Activated effector memory CD4-positive, alpha-beta T cell treated with anti-CD3 and anti-CD28 coated beads, Interleukin-2, amount 50 U/mL, for 16 hours (primary cell): ENCODE results near the gene SUV39H2.
"Not testable (repeated sequence)": the region's sequence is repeated elsewhere in the genome, so short reads cannot be mapped to it uniquely, and the experiment has no call there.

Experiments
- DNase-seq: peaks from one replicate; pipeline ENCODE4 v3.0.0-alpha.2; 2020

Gene SUV39H2

DNA sequence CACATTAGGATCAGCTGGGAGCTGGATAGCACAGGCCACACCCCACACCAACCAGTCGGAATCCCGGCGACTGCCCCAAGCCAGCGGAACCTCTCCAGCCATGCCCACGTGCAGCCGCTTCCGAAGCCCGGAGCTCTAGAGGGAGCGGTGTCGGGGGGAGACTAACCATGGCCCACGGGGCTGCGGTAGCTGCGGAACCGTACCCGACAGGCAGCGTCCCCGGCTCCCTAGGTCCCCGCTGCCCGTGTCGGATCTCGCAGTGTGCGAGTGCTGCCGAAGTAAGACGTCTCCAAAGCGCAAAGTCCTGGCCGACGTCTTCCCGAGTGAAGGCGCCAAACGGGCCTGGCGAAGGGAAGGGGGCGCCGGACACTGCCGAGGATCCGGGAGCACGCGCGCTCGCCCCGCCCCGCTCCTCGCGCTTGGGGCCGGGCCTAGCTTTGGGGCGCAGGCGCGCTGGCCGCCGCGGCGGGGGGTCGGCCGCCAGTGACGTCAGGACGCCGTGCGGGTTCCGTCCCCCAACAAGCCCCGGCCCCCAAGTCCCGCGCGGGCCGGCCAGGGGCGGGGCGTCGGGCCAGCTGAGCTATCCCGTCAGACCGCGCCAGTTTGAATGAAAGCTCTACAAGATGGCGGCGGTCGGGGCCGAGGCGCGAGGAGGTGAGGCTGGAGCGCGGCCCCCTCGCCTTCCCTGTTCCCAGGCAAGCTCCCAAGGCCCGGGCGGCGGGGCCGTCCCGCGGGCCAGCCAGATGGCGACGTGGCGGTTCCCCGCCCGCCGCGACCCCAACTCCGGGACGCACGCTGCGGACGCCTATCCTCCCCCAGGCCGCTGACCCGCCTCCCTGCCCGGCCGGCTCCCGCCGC, at the start of gene SUV39H2:
SUV39H2 (plus strand) TSS at position 601 of the 858 bp plus-strand sequence; CDS start at position 624, 23 bp downstream.
- DNase-seq = peak; percentile 97

GRCh38 chr10:14833106-14833505, 45.6 kb upstream of the SUV39H2 start:
- DNase-seq = no peak

DNA sequence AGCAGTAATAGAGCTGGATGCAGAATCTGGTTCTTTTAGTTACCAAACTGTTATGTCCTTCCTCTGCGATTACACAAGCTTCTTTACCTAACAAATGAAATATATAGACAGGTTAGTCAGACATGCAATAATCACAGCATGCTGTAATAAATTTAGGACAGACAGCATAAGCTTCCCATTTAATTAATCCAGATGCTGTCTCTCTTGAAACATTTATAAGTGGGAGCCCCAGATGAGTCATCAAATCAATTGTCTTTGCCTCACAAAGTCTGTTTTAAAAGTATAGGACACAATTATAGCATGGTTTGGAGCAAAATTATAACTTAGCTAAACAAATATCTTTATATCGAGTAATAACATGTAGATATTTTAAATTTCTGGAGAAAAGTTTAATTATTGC, 42.5 kb upstream of the SUV39H2 start:
- DNase-seq = no peak

DNA sequence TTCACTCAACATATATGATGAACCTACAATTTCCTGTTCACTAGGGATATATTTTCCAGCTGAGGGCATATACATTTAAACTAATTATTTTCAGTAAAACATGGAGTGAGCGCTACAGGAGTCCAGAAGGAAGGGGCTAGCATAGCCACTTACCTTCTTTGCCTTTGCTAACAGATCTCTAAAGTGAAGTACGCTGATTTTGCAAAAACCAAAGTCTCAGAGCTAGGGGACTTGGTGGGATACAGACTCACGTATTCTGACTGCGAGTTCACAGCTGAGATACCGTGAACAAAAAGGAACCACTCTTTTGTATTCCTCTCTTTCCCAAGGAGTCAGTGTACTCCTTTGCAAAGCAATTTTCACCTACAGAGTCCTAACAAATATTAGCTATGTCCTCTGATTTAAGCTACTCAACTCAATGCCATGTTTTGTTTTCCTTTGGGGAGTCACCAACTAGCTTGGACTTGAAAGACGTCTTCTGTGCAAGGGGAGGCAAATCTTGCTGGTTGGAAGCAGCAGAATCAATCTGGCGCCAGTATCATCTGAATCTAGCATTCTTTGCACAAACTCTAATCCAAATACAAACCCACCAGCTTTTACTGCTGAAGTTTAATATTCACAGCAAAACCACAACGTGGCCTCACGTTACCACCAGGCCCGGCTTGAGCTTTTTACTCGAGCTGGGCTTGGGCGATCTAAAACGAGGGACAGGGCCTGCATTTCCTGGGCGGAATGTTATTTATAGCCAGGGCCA, 41.5 kb upstream of the SUV39H2 start:
- DNase-seq = no peak

GRCh38 chr10:14837757-14838581, 40.7 kb upstream of the SUV39H2 start, which contains the start of the genes CDNF, HSPA14 and MSANTD7:
Gene CDNF, minus strand, starts transcription at chr10:14838037. Its CDS starts 91 bp downstream, at chr10:14837946.
Gene HSPA14, plus strand, starts transcription at chr10:14838306. Its CDS starts 97 bp downstream, at chr10:14838403.
Gene MSANTD7, plus strand, starts transcription at chr10:14838306. Its CDS starts 3,979 bp downstream, at chr10:14842285.
- DNase-seq = peak; percentile 100

DNA sequence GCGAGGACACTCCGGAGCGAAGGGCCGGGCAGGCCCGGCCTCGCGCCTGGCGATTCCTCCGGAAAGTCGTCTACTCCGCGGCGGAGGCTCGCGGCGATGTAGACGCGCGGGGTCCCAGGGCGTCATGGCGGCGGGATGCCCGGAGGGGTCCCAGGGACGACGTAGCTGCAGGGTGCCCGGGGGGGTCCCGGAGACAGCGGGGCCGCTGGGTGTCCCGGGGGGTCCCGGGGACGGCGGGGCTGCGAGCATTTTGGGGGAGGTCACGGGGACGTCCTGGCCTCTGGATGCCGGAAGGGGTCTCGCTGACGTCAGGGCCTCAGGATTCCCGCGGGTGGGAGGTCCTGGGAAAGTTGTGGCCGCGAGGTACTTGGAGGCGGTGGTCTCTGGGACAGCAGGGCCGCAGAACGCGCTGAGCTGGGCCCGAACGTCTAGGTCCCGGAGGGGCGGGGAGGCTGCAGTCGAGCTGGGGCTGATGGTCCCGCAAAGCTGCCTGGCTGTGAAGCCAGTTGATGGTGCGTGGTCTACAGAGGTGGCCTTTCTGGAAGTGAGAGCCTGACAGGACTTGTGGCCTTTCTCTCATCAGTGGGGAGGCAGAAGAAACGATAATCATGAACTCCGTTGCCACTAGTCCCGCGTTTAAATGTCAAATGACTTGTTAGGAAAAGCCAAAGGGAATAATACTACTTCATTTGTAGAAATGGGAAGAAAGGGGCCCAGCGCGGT, 39.9 kb upstream of the SUV39H2 start:
- peak; percentile 75 for DNase-seq

DNA sequence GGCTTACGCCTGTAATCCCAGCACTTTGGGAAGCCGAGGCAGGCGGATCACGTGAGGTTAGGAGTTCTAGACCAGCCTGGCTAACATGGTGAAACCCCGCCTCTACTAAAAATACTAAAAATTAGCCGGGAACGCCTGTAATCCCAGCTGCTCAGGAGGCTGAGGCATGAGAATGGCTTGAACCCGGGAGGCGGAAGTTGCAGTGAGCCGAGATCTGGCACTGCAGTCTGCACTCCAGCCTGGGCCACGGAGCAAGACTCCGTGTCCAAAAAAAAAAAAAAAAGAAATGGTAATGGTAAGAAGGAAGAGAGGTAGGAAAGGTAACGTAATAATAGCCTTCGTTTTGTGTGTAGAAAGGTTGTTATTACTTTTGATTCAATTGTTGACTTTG, 39.4 kb upstream of the SUV39H2 start:
- no peak for DNase-seq

DNA sequence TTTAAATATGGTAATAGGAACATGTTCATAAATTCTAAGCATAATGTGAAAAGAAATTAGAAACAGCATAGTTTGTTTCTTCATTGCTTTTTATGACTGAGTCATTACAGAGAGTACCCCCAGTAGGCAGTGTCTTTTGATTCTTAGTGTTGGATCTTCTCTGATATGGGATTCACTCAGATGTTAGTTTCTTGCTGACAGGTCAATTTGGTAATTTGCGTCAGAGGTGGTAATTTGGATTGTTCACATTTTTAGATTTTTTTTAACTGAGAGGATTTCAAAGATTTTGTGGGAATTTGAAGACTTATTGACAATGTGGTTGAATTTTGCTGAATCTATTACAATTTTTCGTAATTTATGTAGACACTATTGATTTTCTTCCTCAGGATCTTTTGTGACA, 38.5 kb upstream of the SUV39H2 start:
- no peak for DNase-seq

DNA sequence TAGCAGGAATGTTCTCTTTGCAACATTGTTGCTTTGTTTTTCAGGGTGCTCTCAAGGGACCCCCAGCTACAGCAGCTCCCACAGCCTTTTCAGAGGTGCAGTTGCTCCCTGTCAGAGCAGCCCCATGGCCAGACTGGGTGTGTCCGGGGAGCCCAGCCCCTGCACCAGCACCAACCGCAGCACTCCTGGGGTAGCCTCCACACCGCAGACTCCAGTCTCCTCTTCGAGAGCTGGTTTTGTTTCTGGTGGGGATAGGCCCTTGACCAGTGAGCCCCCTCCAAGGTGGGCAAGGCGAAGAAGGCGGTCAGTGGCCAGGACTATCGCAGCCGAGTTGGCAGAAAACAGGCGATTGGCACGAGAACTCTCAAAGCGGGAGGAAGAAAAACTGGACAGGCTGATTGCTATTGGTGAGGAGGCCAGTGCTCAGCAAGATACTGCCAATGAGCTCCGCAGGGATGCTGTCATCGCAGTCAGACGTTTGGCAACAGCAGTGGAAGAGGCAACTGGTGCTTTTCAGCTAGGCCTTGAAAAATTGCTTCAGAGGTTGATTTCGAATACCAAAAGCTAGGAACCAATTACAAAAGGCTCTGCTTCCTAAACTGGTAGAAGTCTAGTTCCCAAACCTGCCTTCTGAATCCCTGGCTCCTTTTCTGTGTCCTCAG, 35.2 kb upstream of the SUV39H2 start:
- no peak for DNase-seq

- DNase-seq = no peak
Measured at GRCh38 chr10:14844948-14845347, 33.7 kb upstream of the SUV39H2 start.

- no peak for DNase-seq
Measured at GRCh38 chr10:14852236-14852635, 26.4 kb upstream of the SUV39H2 start.

- DNase-seq = no peak
Measured at GRCh38 chr10:14855453-14855852, 23.2 kb upstream of the SUV39H2 start.

GRCh38 chr10:14858338-14858960, 20.2 kb upstream of the SUV39H2 start:
- no peak for DNase-seq

DNA sequence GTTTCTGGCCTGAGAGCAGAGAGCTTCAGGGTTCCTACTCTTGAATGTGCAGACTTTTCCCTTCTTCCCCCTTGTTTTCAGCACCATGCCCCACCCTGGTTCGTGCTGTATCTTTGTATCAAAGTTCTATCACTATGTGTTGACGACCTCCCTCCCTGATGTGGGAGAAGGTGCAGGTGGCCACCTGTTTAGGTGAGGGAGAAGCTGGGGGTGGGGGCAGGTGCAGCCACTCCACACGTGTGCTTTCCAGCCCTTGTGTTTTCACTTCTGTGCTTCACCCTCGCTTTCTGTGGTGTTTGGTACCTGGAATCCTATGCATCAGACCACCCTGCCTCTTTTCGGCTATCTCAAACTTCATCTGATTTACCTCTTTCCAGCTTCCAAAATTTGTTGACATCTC, 19.6 kb upstream of the SUV39H2 start:
- no peak for DNase-seq

DNA sequence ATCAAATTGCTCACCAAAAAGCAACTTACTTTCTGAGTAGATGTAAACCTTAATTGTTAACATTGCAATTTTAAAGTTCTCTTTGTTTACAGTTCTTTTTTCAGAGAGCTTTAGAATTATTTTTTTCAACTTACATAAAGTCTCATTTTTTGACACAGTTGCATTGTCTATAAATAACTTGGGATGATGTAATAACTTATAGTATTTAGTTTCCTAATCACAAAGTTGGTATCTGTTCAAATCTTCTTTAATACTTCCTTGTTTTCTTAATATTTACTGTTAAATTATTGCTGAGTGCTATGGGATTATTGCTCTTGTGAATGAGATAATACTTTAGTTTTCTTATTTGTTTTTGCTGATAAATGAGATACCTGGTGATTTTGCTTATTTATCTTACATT, 18.9 kb upstream of the SUV39H2 start:
- DNase-seq = no peak

DNA sequence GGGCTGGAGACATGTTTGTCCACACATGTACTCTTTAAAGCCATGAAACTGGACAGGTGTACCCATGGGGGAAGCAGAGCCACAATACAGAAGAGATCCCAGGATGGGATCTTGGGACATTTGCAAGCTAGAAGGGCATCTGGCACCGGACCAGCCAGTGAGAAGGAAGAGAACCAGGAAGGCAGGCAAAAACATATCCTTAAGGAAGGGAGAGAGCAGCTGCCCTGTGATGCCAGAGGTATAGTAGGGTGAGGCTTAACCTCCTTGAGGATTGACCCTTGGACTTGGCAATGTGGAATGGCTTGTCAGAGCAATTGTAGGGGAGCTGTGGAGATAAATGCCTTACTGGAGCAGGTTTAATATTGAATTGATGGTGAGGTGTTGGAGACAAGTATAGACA, 17.9 kb upstream of the SUV39H2 start:
- DNase-seq = no peak

DNA sequence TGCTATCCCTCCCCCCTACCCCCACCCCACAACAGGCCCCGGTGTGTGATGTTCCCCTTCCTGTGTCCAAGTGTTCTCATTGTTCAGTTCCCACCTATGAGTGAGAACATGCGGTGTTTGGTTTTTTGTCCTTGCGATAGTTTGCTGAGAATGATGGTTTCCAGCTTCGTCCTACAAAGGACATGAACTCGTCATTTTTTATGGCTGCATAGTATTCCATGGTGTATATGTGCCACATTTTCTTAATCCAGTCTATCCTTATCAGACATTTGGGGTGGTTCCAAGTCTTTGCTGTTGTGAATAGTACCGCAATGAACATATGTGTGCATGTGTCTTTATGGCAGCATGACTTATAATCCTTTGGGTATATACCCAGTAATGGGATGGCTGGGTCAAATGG, 14.2 kb upstream of the SUV39H2 start:
- not testable (repeated sequence) for DNase-seq

DNA sequence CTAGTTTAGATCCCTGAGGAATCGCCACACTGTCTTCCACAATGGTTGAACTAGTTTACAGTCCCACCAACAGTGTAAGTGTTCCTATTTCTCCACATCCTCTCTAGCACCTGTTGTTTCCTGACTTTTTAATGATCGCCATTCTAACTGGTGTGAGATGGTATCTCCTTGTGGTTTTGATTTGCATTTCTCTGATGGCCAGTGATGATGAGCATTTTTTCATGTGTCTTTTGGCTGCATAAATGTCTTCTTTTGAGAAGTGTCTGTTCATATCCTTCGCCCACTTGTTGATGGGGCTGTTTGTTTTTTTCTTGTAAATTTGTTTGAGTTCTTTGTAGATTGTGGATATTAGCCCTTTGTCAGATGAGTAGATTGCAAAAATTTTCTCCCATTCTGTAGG, 13.8 kb upstream of the SUV39H2 start:
- DNase-seq = not testable (repeated sequence)

DNA sequence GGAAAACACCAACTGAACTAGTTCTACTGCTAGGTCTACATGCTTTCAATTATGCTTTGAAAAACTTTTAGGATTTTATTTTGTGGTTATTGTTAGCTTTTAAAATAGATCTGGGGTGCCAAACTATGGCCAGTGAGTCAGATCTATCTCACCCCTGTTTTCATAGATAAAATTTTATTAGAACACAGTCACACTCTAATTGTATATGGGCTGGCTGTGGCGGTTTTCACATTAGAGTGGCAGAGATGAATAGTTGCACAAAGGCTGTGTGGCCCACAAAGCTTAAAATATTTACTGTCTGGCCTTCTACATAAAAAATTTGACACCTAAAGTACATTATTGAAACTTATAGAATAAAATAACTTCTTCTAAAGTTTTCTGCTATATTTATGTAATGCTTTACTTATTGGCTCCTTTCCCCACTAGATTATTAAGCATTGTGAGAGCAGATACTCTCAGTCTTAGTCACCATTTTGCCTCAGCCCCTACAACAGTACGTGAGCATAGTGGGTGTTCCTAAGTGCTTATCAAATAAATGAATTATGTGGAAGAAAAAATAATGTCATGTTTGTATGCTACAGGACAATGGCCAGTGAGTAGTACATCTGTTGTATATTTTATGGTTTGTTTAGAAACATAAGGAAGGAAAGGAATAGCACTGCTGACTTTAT, 5.4 kb upstream of the SUV39H2 start:
- DNase-seq = no peak

- no peak for DNase-seq
Measured at GRCh38 chr10:14875941-14876340, 2.7 kb upstream of the SUV39H2 start.

- no peak for DNase-seq
Measured at GRCh38 chr10:14876764-14877163, 1.9 kb upstream of the SUV39H2 start.
